GM12878 (cell line): ENCODE data around the gene SLC35A2. TPM values are rescaled to one million over a fixed set of nuclear protein-coding genes. Genes with fewer than 3 reads are reported as not detected.
A peak's percentile ranks its signal among the peaks of the same experiment; 100 is the strongest.

Experiments used
- ATAC-seq: fragments of 200-7000 bp; cut with Tn5 transposase; 3 replicates; pipeline ENCODE4 v1.9.1; 2020; ENCODE audit warnings: mild to moderate bottlenecking, moderate library complexity
- BruUV-seq: library from RNA; stranded (reverse); fragments of 400-500 nt; replicated peaks from 2 replicates; lab custom pipeline; 2021; lab: Mats Ljungman, UMichigan
- CTCF ChIA-PET: fragments of 300-600 bp; sonication (Branson Sonifier 250); formaldehyde crosslinking; extraction: SDS; loops from one replicate; lab custom pipeline; 2021; ENCODE audit warnings: inconsistent platforms; lab: Yijun Ruan, JAX
- POLR2A ChIA-PET: fragments of 350-600 bp; formaldehyde crosslinking; extraction: SDS; loops from one replicate; lab custom pipeline; 2021; ENCODE audit warnings: inconsistent platforms; lab: Charles Lee
- RAD21 ChIA-PET: fragments of 300-600 bp; sonication (Branson Sonifier 250); formaldehyde crosslinking; loops from one replicate; lab custom pipeline; 2023; ENCODE audit warnings: antibody characterized with exemption; ENCODE audit not compliant: unreplicated experiment; lab: Charles Lee
- SMC1A ChIA-PET: fragments of 300-600 bp; sonication (Branson Sonifier 250); formaldehyde crosslinking; loops from one replicate; lab custom pipeline; 2023; ENCODE audit not compliant: unreplicated experiment, uncharacterized antibody; lab: Charles Lee
- DNase-seq: peaks from one replicate; pipeline ENCODE4 v3.0.0-alpha.2; 2011; ENCODE audit warnings: low read depth, low spot score
- FAIRE-seq: peaks from 3 replicates; lab custom pipeline; 2011; peaks lifted over from hg19 to GRCh38; lab: Jason Lieb, UNC
- H2AFZ ChIP-seq: 2 replicates; pipeline ENCODE4 v1.6.0; 2011; ENCODE audit warnings: low read depth, low read length, control low read depth; ENCODE audit not compliant: control insufficient read depth
- H3K27ac ChIP-seq: 2 replicates; pipeline ENCODE4 v1.5.1; 2011; ENCODE audit warnings: control low read depth; ENCODE audit not compliant: control insufficient read depth, insufficient read depth
- H3K27me3 ChIP-seq, 2 experiments: replicated peaks in 1 of 2; 2 replicates each; pipeline versions ENCODE4 v1.6.0 to v1.6.1; 2011; ENCODE audit warnings: low read length in 1 of 2; ENCODE audit not compliant: control insufficient read depth in 2 of 2, insufficient read depth in 2 of 2
- H3K36me3 ChIP-seq, 2 experiments: 2 replicates each; pipeline ENCODE4 v1.5.1; 2011; ENCODE audit warnings: low read length in 1 of 2; ENCODE audit not compliant: control insufficient read depth in 2 of 2, insufficient read depth in 2 of 2
- H3K4me1 ChIP-seq: 2 replicates; pipeline ENCODE4 v1.6.1; 2011; ENCODE audit warnings: mild to moderate bottlenecking, low read length, moderate library complexity, mixed read lengths; ENCODE audit not compliant: control insufficient read depth, insufficient read depth
- H3K4me2 ChIP-seq: 2 replicates; pipeline ENCODE4 v1.6.0; 2011; ENCODE audit warnings: control low read depth; ENCODE audit not compliant: control insufficient read depth, insufficient read depth
- H3K4me3 ChIP-seq: fragments of 200-600 bp; sonication (generic); 2 replicates; pipeline ENCODE4 v1.5.1; 2016
- H3K79me2 ChIP-seq: 2 replicates; pipeline ENCODE4 v1.6.0; 2011; ENCODE audit warnings: low read length; ENCODE audit not compliant: control insufficient read depth, insufficient read depth
- H3K9ac ChIP-seq: 2 replicates; pipeline ENCODE4 v1.8.0; 2011; ENCODE audit warnings: low read length, control low read depth, mixed read lengths; ENCODE audit not compliant: control insufficient read depth, insufficient read depth
- H3K9me3 ChIP-seq: replicated peaks from 3 replicates; pipeline ENCODE4 v1.5.1; 2011; ENCODE audit warnings: mild to moderate bottlenecking, low read length; ENCODE audit not compliant: control insufficient read depth, insufficient read depth
- H4K20me1 ChIP-seq: 2 replicates; pipeline ENCODE4 v1.6.0; 2011; ENCODE audit not compliant: control insufficient read depth, insufficient read depth
- ASH2L ChIP-seq: fragments of 300-600, 200-600 bp; sonication (generic); IDR thresholded peaks from 2 replicates; pipeline ENCODE4 v1.6.1; 2017; ENCODE audit warnings: low read depth, mild to moderate bottlenecking, borderline replicate concordance
- BHLHE40 ChIP-seq, 2 experiments: fragments of 450-650 bp in 1 of 2; IDR thresholded peaks; 2 replicates each; pipeline ENCODE4 v1.6.1; 2011 to 2017; ENCODE audit warnings: low read depth in 2 of 2, borderline replicate concordance in 1 of 2, improper control_type of control experiment in 1 of 2, low read length in 1 of 2, mild to moderate bottlenecking in 1 of 2
- CBFB ChIP-seq: IDR thresholded peaks from 2 replicates; pipeline ENCODE4 v1.6.1; 2016; ENCODE audit warnings: antibody characterized with exemption, low read depth
- CHD1 ChIP-seq: IDR thresholded peaks from 2 replicates; pipeline ENCODE4 v1.6.1; 2012; ENCODE audit warnings: low read depth, low read length, improper control_type of control experiment
- CHD2 ChIP-seq: IDR thresholded peaks from 2 replicates; pipeline ENCODE4 v1.6.1; 2011; ENCODE audit warnings: low read depth, low read length, improper control_type of control experiment, borderline replicate concordance
- CHD4 ChIP-seq: fragments of 200-600 bp; sonication (generic); IDR thresholded peaks from 2 replicates; pipeline ENCODE4 v1.6.1; 2016; ENCODE audit warnings: mild to moderate bottlenecking
- CREB1 ChIP-seq: IDR thresholded peaks from 2 replicates; pipeline ENCODE4 v1.6.1; 2012; ENCODE audit warnings: low read depth, mild to moderate bottlenecking, inconsistent platforms
- DPF2 ChIP-seq: fragments of 450-650 bp; IDR thresholded peaks from 2 replicates; pipeline ENCODE4 v1.6.1; 2017; ENCODE audit warnings: mild to moderate bottlenecking
- EED ChIP-seq: sonication (generic); IDR thresholded peaks from 2 replicates; pipeline ENCODE4 v1.6.1; 2016; ENCODE audit warnings: antibody characterized with exemption, low read depth
- ELK1 ChIP-seq: IDR thresholded peaks from 2 replicates; pipeline ENCODE4 v1.6.1; 2012; ENCODE audit warnings: low read depth, low read length, improper control_type of control experiment
- FOXK2 ChIP-seq: fragments of 450-650 bp; IDR thresholded peaks from 2 replicates; pipeline ENCODE4 v1.6.1; 2017; ENCODE audit warnings: mild to moderate bottlenecking, moderate library complexity
- GATAD2B ChIP-seq: fragments of 450-650 bp; conservative IDR thresholded peaks from 2 replicates; pipeline ENCODE4 v1.6.1; 2017; ENCODE audit warnings: low read depth, mild to moderate bottlenecking, moderate library complexity
- IKZF1 ChIP-seq: fragments of 450-650 bp; conservative IDR thresholded peaks from 2 replicates; pipeline ENCODE4 v1.6.1; 2017; ENCODE audit warnings: antibody characterized with exemption, mild to moderate bottlenecking
- IKZF2 ChIP-seq, 2 experiments: fragments of 450-650 bp; IDR thresholded peaks; 2 replicates each; pipeline ENCODE4 v1.6.1; 2017; ENCODE audit warnings: mild to moderate bottlenecking in 2 of 2, moderate library complexity in 2 of 2
- JUND ChIP-seq: IDR thresholded peaks from 2 replicates; pipeline ENCODE4 v1.6.1; 2012; ENCODE audit warnings: low read depth, mild to moderate bottlenecking, low read length, improper control_type of control experiment, moderate library complexity
- MEF2A ChIP-seq: IDR thresholded peaks from 2 replicates; pipeline ENCODE4 v1.6.1; 2011; ENCODE audit warnings: low read depth, mild to moderate bottlenecking, low read length, moderate library complexity; ENCODE audit not compliant: insufficient read depth
- PML ChIP-seq: IDR thresholded peaks from 2 replicates; pipeline ENCODE4 v1.6.1; 2012; ENCODE audit warnings: low read length, inconsistent platforms
- POLR2AphosphoS5 ChIP-seq: IDR thresholded peaks from 2 replicates; pipeline ENCODE4 v1.6.1; 2011; ENCODE audit warnings: mild to moderate bottlenecking, low read length, inconsistent platforms
- SIN3A ChIP-seq: IDR thresholded peaks from 2 replicates; pipeline ENCODE4 v1.6.1; 2012; ENCODE audit warnings: low read depth, low read length, improper control_type of control experiment
- TAF1 ChIP-seq: IDR thresholded peaks from 2 replicates; pipeline ENCODE4 v1.6.1; 2011; ENCODE audit warnings: mild to moderate bottlenecking, low read depth, low read length, borderline replicate concordance
- ZBTB4 ChIP-seq: fragments of 450-650 bp; formaldehyde crosslinking; IDR thresholded peaks from 2 replicates; pipeline ENCODE4 v1.4.0; 2022; ENCODE audit warnings: mild to moderate bottlenecking, moderate library complexity
- ZNF217 ChIP-seq: fragments of 450-650 bp; IDR thresholded peaks from 2 replicates; pipeline ENCODE4 v1.6.1; 2017; ENCODE audit warnings: antibody characterized with exemption, mild to moderate bottlenecking
- WGBS: methylation state at CpG from one replicate; pipeline ENCODE4 v1.1.6; 2016; ENCODE audit warnings: low lambda C conversion rate; ENCODE audit not compliant: insufficient replicate concordance, insufficient coverage; ENCODE audit errors: missing lambda C conversion rate; 5-methylcytosine and 5-hydroxymethylcytosine counted together
- in situ Hi-C: fragments of 300-500 bp; cut with MboI; formaldehyde crosslinking; loops from 9 replicates; pipeline ENCODE4 v1.14.3; 2018; ENCODE audit warnings: mixed read lengths
- intact Hi-C: fragments of 100-400 bp; cut with micrococcal nuclease; formaldehyde crosslinking; loops from one replicate; pipeline ENCODE4 v1.14.2; 2022; ENCODE audit not compliant: unreplicated experiment
- polyA plus RNA-seq, 11 experiments: library from polyadenylated mRNA; depleted of rRNA in 4 of 11; unstranded in 6 of 11; stranded (reverse) in 5 of 11; fragments of >200 nt; fragmentation: Nextera tagmentation in 4 of 11; fragmentation: Illumina TruSeq in 1 of 11; extraction: Ambion mirVana in 4 of 11; extraction: Trizol in 1 of 11; gene quantifications; 1 replicate in 1 of 11; 2 replicates in 10 of 11; pipeline versions ENCODE4 v1.2.1 to v1.2.3, GENCODE V29; 2011 to 2016; ENCODE audit warnings: inconsistent platforms in 2 of 11, missing spikeins in 2 of 11, low read depth in 1 of 11
- total RNA-seq, 4 experiments: library from RNA; depleted of rRNA in 3 of 4; stranded (reverse); fragments of >200 nt in 3 of 4; fragmentation: Illumina TruSeq in 1 of 4; extraction: Trizol in 1 of 4; gene quantifications; 2 replicates each; pipeline versions ENCODE4 v1.2.1 to v1.2.3, GENCODE V29; 2013 to 2021

Gene SLC35A2
- total and polyA plus RNA-seq, 10 of the 15 experiments (the other 5 are each of a cell fraction or from before 2014, with no cell fraction given), result 2.1 to 27.4 (median 14.9) TPM

GRCh38 chrX:48897157-48897624, 14.3 kb downstream of the SLC35A2 start:
- FAIRE-seq (no peak), ATAC-seq (peak; percentile 46), DNase-seq (no peak)
- Histone ChIP-seq H3K9ac (peak overlapping the region; percentile 93), H3K4me3 (peak overlapping the region; percentile 77), H3K4me1 (no peaks in the 10 kb centered on the region), H2AFZ (peak overlapping the region; percentile 30; the same call in 1 of the 2 replicates), H3K4me2 (peak overlapping the region; percentile 71), H3K27me3 (no peaks in the 10 kb centered on the region), H3K36me3 (peaks cover 0 to 1% of the 10 kb centered on the region in 2 experiments; a peak in 2 of 4 replicates), H4K20me1 (no peaks in the 10 kb centered on the region), H3K27ac (peak overlapping the region; percentile 93), H3K9me3 (no peaks in the 10 kb centered on the region; the same call in 2 of the 3 replicates), H3K79me2 (peaks cover 22% of the 10 kb centered on the region)
- ChIA-PET RAD21 (interaction anchor here (0.8 to 3.5 kb wide), 8 partner anchors 15 to 249 kb away, joined by 3 to 15 read pairs (median 6); partner anchors contain the start of genes HDAC6, KCND1 and SLC35A2), SMC1A (interaction anchor here (1.3 to 2.7 kb wide), 3 partner anchors 49 to 249 kb away, joined by 3 to 8 read pairs (median 3); no protein-coding TSS in a partner anchor), CTCF (interaction anchor here (0.6 to 1.2 kb wide), 4 partner anchors 19 to 49 kb away, joined by 3 to 7 read pairs (median 4); no protein-coding TSS in a partner anchor), POLR2A (interaction anchor here (0.5 to 2.1 kb wide), 12 partner anchors 14 to 328 kb away, joined by 3 to 15 read pairs (median 4); partner anchors contain the start of genes GRIPAP1, HDAC6, SLC35A2 and TFE3)
- 45% methylated on average over 38 of the region's 38 CpGs for WGBS
- no TSS peak for BruUV-seq
- intact Hi-C loops, result loop anchor here (5.0 to 10.0 kb wide), 2 partner anchors 145 to 422 kb away; partner anchors contain the start of genes FTSJ1, SLC38A5 and TFE3
- in situ Hi-C loops, result no loop called here
- TF ChIP-seq GATAD2B (no peak), TAF1 (0 out of 2 replicates have a peak, but pooled peaks have one; percentile 12), IKZF1 (no peak), JUND (peak; percentile 38; the same call in 1 of the 2 replicates), ELK1 (no peak), ZBTB4 (CRISPR knock-in tag) (no peak), BHLHE40 (IDR thresholded peaks at IDR 0.05; ENCODE audit: borderline replicate concordance in 1 of 2, low read depth in 2 of 2, low read length in 1 of 2) (peak in 1 of 2 experiments; percentile 29; a peak in 2 of 4 replicates), CBFB (no peak), CHD4 (no peak), IKZF2 (IDR thresholded peaks at IDR 0.05) (peak in 1 of 2 experiments; percentile 7; a peak in 1 of 4 replicates), PML (no peak), FOXK2 (peak; percentile 81), CHD2 (no peak), EED (0 out of 2 replicates have a peak, but pooled peaks have one; percentile 37), POLR2AphosphoS5 (no peak), ZNF217 (no peak), CHD1 (peak; percentile 86; the same call in 1 of the 2 replicates), CREB1 (peak; percentile 40), ASH2L (no peak), DPF2 (no peak), MEF2A (no peak), SIN3A (peak; percentile 40; the same call in 1 of the 2 replicates)
